GM21515 (cell line): ENCODE results near the gene ANKRD13D.

Experiments used
- ATAC-seq: cut with Tn5 transposase; IDR thresholded peaks from one replicate; pipeline ENCODE4 v1.9.1; 2021; ENCODE audit not compliant: unreplicated experiment

ANKRD13D gene

GRCh38 chr11:67285541-67286498, 3.3 kb upstream of the ANKRD13D start:
- no peak for ATAC-seq

- no peak for ATAC-seq
Measured at GRCh38 chr11:67286621-67287333, 2.3 kb upstream of the ANKRD13D start.

DNA sequence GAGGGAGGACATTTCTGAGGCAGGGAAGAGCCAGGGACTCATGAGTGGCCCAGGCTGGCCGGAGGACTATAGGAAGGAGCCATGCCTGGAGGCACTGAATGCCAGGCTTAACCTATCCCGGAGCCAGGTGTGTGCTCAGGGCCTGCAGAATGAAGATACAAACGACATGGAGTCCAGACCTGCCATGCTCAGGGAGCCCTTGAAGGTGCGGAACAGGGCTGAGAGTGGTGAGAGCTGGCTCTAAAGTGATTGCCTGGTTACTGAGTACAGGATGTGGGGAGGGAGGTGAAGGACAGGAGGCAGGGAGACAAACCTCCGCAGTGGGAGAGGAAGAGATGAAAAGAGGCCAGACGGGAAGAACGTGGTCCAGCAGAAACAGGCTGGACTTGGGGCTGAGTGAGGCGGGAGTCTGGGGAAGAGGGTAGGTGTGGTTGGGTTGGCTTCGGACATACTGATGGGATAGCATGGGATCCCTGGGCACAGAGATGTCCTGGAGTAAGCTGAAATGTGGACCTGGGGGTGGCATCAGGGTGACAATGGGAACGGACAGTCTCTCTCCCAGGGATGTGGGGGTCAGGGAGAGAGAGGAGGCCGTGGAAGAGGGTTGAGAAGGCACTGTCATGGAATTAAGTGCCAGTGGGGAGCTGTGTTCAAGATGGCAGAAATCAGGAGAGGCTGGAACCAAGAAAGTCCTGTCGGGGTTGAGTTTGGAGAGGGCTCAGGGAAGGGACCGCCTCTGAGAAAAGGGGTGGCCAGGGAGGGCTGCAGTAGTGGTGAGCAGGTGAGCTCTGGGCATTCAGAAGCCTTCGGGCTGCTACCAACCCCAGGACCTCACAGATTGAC, 1.5 kb upstream of the ANKRD13D start:
- no peak for ATAC-seq

DNA sequence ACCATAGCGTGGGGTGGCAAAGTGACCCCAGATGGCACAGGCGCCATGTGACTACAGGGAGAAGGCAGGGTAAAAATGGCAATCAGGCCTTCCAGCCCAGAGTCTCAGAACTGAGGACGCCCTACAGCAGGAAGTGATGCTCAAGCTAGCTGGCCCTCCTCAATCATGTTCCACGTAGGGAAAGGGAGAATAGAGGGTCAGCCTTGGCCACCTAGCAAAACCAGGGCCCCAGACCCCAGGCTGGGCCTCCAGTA, 978 bp upstream of the ANKRD13D start:
- ATAC-seq, result no peak

DNA sequence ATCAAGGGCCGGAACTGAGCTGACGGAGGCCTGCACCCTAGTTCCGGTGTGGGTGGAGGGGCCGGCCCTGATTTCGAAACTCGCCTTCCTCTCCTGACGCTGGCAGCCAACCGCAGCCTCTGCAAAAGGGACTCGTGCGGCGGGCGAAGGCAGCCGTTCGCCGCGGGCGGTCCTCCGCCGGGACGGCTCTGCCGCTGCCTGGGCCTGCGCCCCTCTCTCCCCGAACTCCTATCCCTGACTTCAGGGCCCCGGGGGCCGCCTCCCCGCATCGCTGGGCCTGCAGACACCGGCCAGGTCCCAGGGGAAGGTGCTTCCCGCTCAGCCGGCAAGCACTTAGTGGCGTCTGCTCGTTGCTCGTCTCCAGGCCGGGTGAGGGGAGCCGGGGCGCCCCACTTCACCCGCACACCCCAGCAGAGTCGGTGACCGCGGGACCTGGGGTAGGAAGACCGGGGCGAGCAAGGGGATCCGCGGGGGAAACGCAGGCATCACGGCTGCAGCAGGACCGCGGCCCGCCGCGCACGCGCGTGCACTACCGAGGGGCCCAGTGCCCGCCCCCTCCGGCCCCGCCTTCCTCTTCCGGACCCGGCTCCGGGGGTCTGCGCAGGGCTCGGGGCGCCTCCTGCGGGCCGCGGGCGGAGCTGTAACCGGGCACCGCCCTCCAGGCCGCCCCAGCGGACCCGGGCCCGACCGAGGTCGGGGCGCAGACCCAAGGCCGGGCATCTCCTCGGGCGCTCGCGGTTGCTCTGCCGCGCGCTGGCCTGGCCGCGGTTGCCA, 464 bp upstream of the ANKRD13D start:
- ATAC-seq, result peak; percentile 51

GRCh38 chr11:67289651-67290479, 762 bp downstream of the ANKRD13D start:
- ATAC-seq, result no peak

GRCh38 chr11:67290801-67291200, 1.7 kb downstream of the ANKRD13D start:
- ATAC-seq, result no peak

GRCh38 chr11:67291481-67292381, 2.6 kb downstream of the ANKRD13D start:
- no peak for ATAC-seq

DNA sequence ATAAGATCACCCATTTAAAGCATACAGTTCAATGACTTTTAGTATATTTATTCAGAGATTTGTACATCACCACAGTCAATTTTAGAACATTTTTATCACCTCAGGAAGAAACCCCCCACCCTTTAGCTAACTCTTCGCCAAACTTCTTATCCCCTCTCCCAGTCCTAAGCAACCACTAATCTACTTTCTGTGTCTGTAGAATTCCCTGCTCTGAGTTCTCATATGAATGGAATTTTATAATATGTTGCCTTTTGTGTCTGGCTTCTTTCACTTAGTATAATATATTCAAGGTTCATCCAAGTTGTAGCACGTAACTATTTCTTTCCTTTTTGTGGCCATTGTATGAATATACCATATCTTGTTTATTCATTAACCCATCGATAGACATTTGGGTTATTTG, 3.6 kb downstream of the ANKRD13D start:
- no peak for ATAC-seq

- no peak for ATAC-seq
Measured at GRCh38 chr11:67293090-67293489, 4.0 kb downstream of the ANKRD13D start.

DNA sequence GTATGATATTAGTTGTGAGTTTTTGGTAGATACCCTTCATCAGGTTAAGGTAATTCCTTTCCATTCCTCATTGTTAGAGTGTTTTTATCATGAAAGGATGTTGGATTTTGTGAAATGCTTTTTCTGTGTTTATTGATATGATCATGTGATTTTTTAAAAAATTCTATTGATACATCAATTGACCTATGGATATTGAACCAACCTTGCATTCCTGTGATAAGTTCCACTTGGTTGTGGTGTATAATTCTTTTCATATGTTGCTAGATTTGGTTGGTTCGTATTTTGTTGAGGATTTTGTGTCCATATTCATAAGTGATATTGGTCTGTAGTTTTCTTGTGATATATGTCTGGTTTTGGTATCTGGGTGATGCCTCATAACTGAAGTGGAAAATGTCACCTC, 6.7 kb downstream of the ANKRD13D start:
- no peak for ATAC-seq

DNA sequence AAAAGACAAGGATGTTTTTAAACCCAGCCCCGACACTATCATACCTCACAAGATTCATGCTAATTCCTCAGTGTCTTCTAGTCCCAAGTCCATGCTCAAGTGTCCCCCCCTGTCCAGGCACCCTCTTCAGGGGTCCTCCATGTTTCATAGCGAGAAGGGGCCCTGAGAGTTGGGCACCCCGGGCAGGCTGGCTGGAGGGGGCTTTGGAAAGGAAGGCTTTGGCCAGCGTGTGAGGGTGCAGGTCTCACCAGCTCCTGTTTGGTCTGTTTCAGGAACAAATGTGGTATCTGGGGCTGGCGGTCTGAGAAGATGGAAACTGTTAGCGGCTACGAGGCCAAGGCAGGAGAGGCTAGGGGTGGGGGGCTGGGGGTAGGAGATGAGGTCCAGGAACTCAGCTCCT, 9.7 kb downstream of the ANKRD13D start:
- ATAC-seq, result no peak

DNA sequence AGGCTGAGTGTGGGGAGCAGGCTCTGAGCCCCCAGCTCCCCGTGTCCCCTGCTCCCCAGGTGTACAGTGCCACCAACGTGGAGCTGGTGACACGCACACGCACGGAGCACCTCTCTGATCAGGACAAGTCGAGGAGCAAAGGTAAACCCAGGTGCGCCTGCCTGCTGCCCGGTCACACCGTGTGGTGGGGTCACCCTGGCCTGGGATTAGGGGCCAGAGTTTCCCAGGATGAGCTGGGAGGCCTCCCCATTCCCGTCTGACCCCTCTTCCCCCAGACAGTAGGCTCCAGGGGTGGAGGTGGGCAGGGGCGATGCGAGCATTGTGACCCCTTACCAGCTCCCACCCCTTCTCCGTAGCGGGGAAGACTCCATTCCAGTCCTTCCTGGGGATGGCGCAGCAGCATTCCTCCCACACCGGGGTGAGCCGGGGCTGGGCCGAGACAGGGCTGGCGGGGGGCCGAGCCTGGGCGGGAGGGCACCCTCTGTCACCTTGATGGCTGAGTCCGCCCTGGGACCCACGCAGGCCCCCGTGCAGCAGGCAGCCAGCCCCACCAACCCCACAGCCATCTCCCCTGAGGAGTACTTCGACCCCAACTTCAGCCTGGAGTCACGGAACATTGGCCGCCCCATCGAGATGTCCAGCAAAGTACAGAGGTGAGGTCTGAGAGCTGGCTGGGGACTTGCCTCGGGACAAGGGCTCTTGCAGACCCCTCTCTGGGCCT, 10.5 kb downstream of the ANKRD13D start:
- ATAC-seq, result no peak

- ATAC-seq, result no peak
Measured at GRCh38 chr11:67300256-67300755, 11.2 kb downstream of the ANKRD13D start.

DNA sequence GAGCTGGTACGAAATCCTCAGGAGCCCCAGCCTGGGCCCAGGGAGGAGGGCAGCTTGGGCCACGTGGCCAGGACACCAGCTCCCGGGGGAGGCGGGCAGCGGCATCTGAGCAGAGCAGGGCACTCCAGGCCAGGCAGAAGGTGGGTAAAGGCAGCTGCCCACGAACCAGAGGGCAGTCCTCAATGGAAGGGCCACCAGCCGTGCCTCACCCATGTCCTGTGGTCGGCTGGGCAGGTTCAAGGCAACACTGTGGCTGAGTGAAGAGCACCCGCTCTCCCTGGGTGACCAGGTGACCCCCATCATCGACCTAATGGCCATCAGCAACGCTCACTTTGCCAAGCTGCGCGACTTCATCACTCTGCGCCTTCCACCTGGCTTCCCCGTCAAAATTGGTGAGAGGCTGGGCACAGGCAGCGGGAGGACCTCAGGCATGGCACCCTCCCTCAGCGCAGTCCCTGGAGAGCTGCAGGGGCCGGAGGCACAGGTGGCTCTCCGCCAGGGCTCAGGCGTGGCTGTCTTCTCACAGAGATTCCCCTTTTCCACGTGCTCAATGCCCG, 11.7 kb downstream of the ANKRD13D start:
- no peak for ATAC-seq

DNA sequence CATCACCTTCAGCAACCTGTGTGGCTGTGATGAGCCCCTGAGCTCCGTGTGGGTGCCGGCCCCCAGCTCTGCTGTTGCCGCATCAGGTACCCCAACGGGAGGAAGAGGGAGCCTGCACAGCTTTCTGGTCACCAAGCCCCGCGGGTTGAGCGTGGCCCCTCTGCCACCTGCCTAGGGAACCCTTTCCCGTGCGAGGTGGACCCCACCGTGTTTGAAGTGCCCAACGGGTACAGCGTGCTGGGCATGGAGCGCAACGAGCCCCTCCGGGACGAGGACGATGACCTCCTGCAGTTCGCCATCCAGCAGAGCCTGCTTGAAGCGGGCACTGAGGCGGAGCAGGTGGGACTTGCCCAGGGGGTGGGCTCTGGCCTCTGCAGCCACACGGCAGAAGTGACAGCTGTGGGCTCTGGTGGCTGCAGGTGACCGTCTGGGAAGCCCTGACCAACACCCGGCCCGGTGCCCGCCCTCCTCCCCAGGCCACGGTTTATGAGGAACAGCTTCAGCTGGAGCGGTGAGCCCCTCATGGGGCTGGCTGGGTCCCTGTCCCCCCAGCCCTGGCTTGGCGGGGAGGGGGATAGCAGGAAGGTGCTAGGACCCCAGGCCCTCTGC, 12.3 kb downstream of the ANKRD13D start:
- no peak for ATAC-seq

DNA sequence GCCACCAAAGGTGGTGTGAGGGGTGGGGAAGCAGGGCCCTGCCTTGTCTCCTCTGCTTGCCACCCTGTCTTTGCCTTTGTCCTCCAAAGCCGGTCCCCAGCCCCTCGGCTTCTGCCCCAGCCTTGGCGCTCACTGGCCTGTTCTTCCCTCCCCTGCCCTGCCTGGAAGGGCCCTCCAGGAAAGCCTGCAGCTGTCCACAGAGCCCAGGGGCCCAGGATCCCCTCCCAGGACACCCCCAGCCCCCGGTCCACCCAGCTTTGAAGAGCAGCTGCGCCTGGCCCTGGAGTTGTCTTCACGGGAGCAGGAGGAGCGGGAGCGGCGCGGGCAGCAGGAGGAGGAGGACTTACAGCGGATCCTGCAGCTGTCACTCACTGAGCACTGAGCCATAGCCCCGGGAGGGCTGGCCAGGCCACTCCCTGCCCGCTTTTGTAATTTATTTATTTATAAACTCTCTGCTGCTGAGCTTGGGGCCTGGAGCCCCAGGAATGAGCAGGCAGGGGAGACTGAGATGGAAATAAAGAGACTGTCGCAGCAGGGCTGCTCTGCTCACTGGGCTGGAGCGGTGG, 12.9 kb downstream of the ANKRD13D start:
- no peak for ATAC-seq
